Measurements from ENCODE around the gene RNF141. TPM values are rescaled to one million over a fixed set of nuclear protein-coding genes. Genes with fewer than 3 reads are reported as not detected.
A peak's percentile ranks its signal among the peaks of the same experiment; 100 is the strongest.

The RNF141 gene
- total and polyA plus RNA-seq, 7 donors = 5.0 to 42.2 (median 16.6) TPM

- no peak for TF ChIP-seq CTCF (IDR thresholded peaks at IDR 0.05)
- ATAC-seq = no peak
- H3K4me1 ChIP-seq = peaks cover 3% of the 10 kb centered on the region
- H3K36me3 ChIP-seq (ENCODE audit: insufficient read depth in 1 of 2, low read depth in 1 of 2) = peaks cover 6 to 91% of the 10 kb centered on the region in 2 donors
- intact Hi-C loops (cut with DNase I) = no loop called here
- H3K9me3 ChIP-seq = no peaks in the 10 kb centered on the region
- no peak overlapping the region for H3K27ac ChIP-seq
- no peaks in the 10 kb centered on the region for H3K27me3 ChIP-seq (ENCODE audit: insufficient read depth in 3 of 3, low read length in 2 of 3)
- no peak for DNase-seq
- H3K4me3 ChIP-seq = no peak overlapping the region
Observed at GRCh38 chr11:10528121-10528520, 12.9 kb downstream of the RNF141 start.

- Histone ChIP-seq H3K27ac (peak overlapping the region; percentile 51), H3K9me3 (no peaks in the 10 kb centered on the region), H3K27me3 (ENCODE audit: insufficient read depth in 3 of 3, low read length in 2 of 3) (no peaks in the 10 kb centered on the region), H3K4me3 (no peak overlapping the region), H3K36me3 (ENCODE audit: insufficient read depth in 1 of 2, low read depth in 1 of 2) (peaks cover 3 to 93% of the 10 kb centered on the region in 2 donors), H3K4me1 (peaks cover 7% of the 10 kb centered on the region)
- TF ChIP-seq CTCF (IDR thresholded peaks at IDR 0.05) = no peak
- DNase-seq = no peak
- intact Hi-C loops (cut with DNase I) = no loop called here
- 67 to 88% (median 79%) methylated on average over 6 of the region's 6 CpGs for WGBS, 3 donors
- ATAC-seq = peak; percentile 52 to 60 (median 53)
Observed at GRCh38 chr11:10526974-10527918, 13.7 kb downstream of the RNF141 start.

DNA sequence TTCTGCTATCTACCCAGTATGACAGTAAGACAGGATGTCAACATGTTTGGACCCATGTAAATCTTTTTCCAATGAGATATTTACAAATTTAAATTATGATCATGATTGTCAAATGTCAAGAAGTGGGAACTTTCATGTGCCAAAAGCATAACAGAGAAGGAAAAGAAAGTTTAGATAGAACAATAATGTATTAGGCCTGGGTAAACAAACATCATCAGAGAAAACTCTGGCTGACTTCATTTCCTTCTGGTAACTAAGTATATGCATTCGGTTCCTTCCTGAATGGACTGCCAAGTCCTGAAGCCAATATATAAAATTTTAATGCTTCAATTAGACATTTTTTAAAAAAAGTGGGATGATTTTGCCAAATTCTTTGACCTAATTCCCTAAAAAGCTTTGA, 16.5 kb downstream of the RNF141 start:
- Histone ChIP-seq H3K27ac (no peak overlapping the region), H3K27me3 (ENCODE audit: insufficient read depth in 3 of 3, low read length in 2 of 3) (no peaks in the 10 kb centered on the region), H3K9me3 (no peaks in the 10 kb centered on the region), H3K4me1 (peaks cover 7% of the 10 kb centered on the region), H3K36me3 (ENCODE audit: insufficient read depth in 1 of 2, low read depth in 1 of 2) (peaks cover 6 to 93% of the 10 kb centered on the region in 2 donors), H3K4me3 (no peak overlapping the region)
- 63 to 82% (median 76%) methylated on average over 1 of the region's 1 CpG for WGBS, 3 donors
- TF ChIP-seq CTCF (IDR thresholded peaks at IDR 0.05) = no peak
- DNase-seq (no peak), ATAC-seq (no peak)
- intact Hi-C loops (cut with DNase I) = no loop called here

DNA sequence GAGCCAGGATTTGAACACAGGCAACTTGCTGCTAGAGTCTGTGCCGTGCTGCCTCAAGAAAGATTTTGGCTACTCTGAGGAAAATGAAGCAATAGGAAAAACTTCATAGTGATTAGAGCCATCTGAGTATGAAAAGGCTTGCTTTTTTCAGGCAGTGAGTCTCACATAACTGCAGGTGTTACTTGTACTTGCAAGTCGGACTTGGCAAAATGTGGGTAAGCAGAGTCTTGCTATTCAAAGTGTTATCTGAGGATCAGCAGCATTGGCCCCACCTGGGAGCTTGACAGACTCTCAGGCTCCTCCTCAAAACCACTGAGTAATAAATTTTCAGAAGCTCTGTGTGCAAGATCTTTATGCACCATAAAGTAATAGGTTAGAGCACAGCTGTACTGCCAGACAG, 18.1 kb downstream of the RNF141 start:
- Histone ChIP-seq H3K4me3 (no peak overlapping the region), H3K36me3 (ENCODE audit: insufficient read depth in 1 of 2, low read depth in 1 of 2) (peaks cover 3 to 94% of the 10 kb centered on the region in 2 donors), H3K9me3 (no peaks in the 10 kb centered on the region), H3K27me3 (ENCODE audit: insufficient read depth in 3 of 3, low read length in 2 of 3) (no peaks in the 10 kb centered on the region), H3K27ac (no peak overlapping the region), H3K4me1 (peaks cover 7% of the 10 kb centered on the region)
- 43 to 69% (median 58%) methylated on average over 2 of the region's 2 CpGs for whole genome bisulfite sequencing, 3 donors
- intact Hi-C loops (cut with DNase I) = no loop called here
- DNase-seq (no peak), ATAC-seq (peak in 3 of 4 donors; percentile 19 to 30 (median 30))
- TF ChIP-seq CTCF (IDR thresholded peaks at IDR 0.05) = no peak
